HEK293T (cell line): ENCODE measurements around the gene ARHGAP26.

Experiments used
- ARNT ChIP-seq: fragments of 450-650 bp; IDR thresholded peaks from 2 replicates; pipeline ENCODE4 v1.6.1; 2017; ENCODE audit warnings: mild to moderate bottlenecking
- BHLHE40 ChIP-seq: fragments of 450-650 bp; IDR thresholded peaks from 2 replicates; pipeline ENCODE4 v1.6.1; 2016; ENCODE audit warnings: mild to moderate bottlenecking, moderate library complexity, borderline replicate concordance
- CTBP1 ChIP-seq: fragments of 450-650 bp; IDR thresholded peaks from 2 replicates; pipeline ENCODE4 v1.6.1; 2016; ENCODE audit warnings: borderline replicate concordance
- ELF4 ChIP-seq: fragments of 450-650 bp; IDR thresholded peaks from 2 replicates; pipeline ENCODE4 v1.6.1; 2017; ENCODE audit warnings: antibody characterized with exemption
- FOXK2 ChIP-seq: fragments of 450-650 bp; IDR thresholded peaks from 2 replicates; pipeline ENCODE4 v1.6.1; 2016; ENCODE audit warnings: mild to moderate bottlenecking
- FOXM1 ChIP-seq: fragments of 450-650 bp; IDR thresholded peaks from 2 replicates; pipeline ENCODE4 v1.6.1; 2017; ENCODE audit warnings: mild to moderate bottlenecking, borderline replicate concordance
- L3MBTL2 ChIP-seq: fragments of 450-650 bp; conservative IDR thresholded peaks from 2 replicates; pipeline ENCODE4 v1.6.1; 2016; ENCODE audit warnings: mild to moderate bottlenecking
- SP1 ChIP-seq: fragments of 450-650 bp; IDR thresholded peaks from 2 replicates; pipeline ENCODE4 v1.6.1; 2017
- SUZ12 ChIP-seq: fragments of 450-650 bp; IDR thresholded peaks from 2 replicates; pipeline ENCODE4 v1.6.1; 2016; ENCODE audit warnings: mild to moderate bottlenecking
- TARDBP ChIP-seq: fragments of 450-650 bp; IDR thresholded peaks from 2 replicates; pipeline ENCODE4 v1.6.1; 2016
- ZNF384 ChIP-seq: fragments of 450-650 bp; IDR thresholded peaks from 2 replicates; pipeline ENCODE4 v1.6.1; 2016
- TF ChIP-seq, protein P1 (sequence below): fragments of 450-650 bp; IDR thresholded peaks from 2 replicates; pipeline ENCODE4 v1.6.1; 2016

DNA sequence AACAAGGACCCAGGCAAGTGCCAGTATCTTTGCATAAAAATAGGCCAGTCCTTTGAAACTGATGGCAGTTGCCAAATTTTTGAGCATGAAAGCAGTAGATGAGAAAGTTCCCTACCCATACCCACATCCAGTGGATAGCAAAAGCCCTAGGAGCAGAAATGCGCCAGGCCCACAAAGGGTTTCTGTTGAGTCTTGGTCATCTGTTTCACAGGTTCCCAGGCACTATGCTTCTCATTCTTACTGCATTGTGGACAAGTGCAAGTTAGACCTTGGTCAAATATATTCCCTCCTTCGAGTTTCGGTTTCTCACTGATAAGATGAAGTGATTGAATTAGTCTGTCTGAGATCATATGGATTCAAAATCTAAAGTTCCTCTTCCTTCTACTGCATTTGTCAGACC is 481.0 kb downstream of the ARHGAP26 start:
- TF ChIP-seq BHLHE40 (no peak), L3MBTL2 (no peak), SP1 (no peak), ELF4 (no peak), FOXM1 (no peak), ARNT (no peak), ZNF384 (no peak), CTBP1 (no peak), TARDBP (no peak), SUZ12 (no peak), FOXK2 (no peak)
- TF ChIP-seq, protein P1, sequence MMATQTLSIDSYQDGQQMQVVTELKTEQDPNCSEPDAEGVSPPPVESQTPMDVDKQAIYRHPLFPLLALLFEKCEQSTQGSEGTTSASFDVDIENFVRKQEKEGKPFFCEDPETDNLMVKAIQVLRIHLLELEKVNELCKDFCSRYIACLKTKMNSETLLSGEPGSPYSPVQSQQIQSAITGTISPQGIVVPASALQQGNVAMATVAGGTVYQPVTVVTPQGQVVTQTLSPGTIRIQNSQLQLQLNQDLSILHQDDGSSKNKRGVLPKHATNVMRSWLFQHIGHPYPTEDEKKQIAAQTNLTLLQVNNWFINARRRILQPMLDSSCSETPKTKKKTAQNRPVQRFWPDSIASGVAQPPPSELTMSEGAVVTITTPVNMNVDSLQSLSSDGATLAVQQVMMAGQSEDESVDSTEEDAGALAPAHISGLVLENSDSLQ, result no peak
